Body of pancreas (tissue), 4 donors: ENCODE measurements around the gene CDH4.

ENCODE experiments used
- POLR2A ChIP-seq, 3 donors: fragments of 450-650 bp; IDR thresholded peaks; one replicate each; pipeline ENCODE4 v1.6.1; 2016; ENCODE audit warnings: antibody characterized with exemption in 3 of 3, mild to moderate bottlenecking in 2 of 3
- TF ChIP-seq, protein P1 (sequence below), 7 experiments: fragments of 450-650 bp in 4 of 7; fragments of 200-600 bp in 3 of 7; sonication (generic) in 3 of 7; IDR thresholded peaks; one replicate each; pipeline ENCODE4 v1.5.1; 2016 to 2019; ENCODE audit warnings: antibody characterized with exemption in 7 of 7

DNA sequence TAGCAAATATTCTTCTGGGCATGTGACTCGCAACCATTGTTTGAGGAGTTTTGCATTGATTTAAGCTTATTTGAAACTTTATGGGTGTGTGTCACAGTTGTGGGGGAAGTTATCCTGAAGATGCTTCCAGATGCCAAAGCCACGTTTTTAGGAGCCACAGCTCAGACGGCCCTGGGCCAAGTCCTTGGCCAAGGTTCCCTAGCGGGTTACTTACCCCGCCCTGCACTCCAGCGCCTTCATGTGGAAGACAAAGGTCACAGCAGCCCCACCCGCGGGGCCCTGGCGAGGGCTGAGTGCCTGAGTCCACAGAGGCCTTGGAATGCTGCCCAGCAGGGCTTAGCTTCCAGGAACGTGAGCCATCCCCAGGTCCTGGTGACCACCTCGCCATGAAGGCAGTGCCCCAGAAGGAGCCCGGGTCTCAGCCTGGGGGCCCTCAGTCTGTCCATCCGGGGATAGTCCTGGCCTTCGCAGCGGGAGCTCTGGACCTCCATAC, 308.3 kb downstream of the CDH4 start:
- TF ChIP-seq, protein P1, sequence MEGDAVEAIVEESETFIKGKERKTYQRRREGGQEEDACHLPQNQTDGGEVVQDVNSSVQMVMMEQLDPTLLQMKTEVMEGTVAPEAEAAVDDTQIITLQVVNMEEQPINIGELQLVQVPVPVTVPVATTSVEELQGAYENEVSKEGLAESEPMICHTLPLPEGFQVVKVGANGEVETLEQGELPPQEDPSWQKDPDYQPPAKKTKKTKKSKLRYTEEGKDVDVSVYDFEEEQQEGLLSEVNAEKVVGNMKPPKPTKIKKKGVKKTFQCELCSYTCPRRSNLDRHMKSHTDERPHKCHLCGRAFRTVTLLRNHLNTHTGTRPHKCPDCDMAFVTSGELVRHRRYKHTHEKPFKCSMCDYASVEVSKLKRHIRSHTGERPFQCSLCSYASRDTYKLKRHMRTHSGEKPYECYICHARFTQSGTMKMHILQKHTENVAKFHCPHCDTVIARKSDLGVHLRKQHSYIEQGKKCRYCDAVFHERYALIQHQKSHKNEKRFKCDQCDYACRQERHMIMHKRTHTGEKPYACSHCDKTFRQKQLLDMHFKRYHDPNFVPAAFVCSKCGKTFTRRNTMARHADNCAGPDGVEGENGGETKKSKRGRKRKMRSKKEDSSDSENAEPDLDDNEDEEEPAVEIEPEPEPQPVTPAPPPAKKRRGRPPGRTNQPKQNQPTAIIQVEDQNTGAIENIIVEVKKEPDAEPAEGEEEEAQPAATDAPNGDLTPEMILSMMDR (IDR thresholded peaks at IDR 0.05): peak in 2 of 7 experiments; percentile 6 to 9
- no peak for TF ChIP-seq POLR2A (IDR thresholded peaks at IDR 0.05)
